GM21381 (cell line): ENCODE results near the gene RCVRN.

ENCODE experiments used
- ATAC-seq: cut with Tn5 transposase; IDR thresholded peaks from one replicate; pipeline ENCODE4 v1.9.1; 2021; ENCODE audit warnings: mild to moderate bottlenecking, moderate library complexity; ENCODE audit not compliant: unreplicated experiment

The RCVRN gene

GRCh38 chr17:9905078-9905415 lies at the start of gene RCVRN:
Gene RCVRN, minus strand, starts transcription at chr17:9905271. Its CDS starts 91 bp downstream, at chr17:9905180.
- ATAC-seq = no peak

- no peak for ATAC-seq
Observed at GRCh38 chr17:9953492-9953891, 48.4 kb upstream of the RCVRN start.

GRCh38 chr17:9951803-9952202 lies 46.7 kb upstream of the RCVRN start:
- no peak for ATAC-seq

- no peak for ATAC-seq
Observed at GRCh38 chr17:9948928-9949327, 43.9 kb upstream of the RCVRN start.

- no peak for ATAC-seq
Observed at GRCh38 chr17:9944704-9945103, 39.6 kb upstream of the RCVRN start.

GRCh38 chr17:9943343-9943742 lies 38.3 kb upstream of the RCVRN start:
- ATAC-seq = no peak

GRCh38 chr17:9942885-9943284 lies 37.8 kb upstream of the RCVRN start:
- ATAC-seq = no peak

GRCh38 chr17:9941305-9941704 lies 36.2 kb upstream of the RCVRN start:
- ATAC-seq = no peak

GRCh38 chr17:9940841-9941240 lies 35.8 kb upstream of the RCVRN start:
- ATAC-seq = no peak

GRCh38 chr17:9938764-9939163 lies 33.7 kb upstream of the RCVRN start:
- ATAC-seq = no peak

GRCh38 chr17:9937901-9938300 lies 32.8 kb upstream of the RCVRN start:
- no peak for ATAC-seq

GRCh38 chr17:9937241-9937761 lies 32.2 kb upstream of the RCVRN start:
- no peak for ATAC-seq

GRCh38 chr17:9936095-9936494 lies 31.0 kb upstream of the RCVRN start:
- no peak for ATAC-seq

- ATAC-seq = no peak
Observed at GRCh38 chr17:9935408-9935807, 30.3 kb upstream of the RCVRN start.

GRCh38 chr17:9934331-9934730 lies 29.3 kb upstream of the RCVRN start:
- ATAC-seq = no peak

- no peak for ATAC-seq
Observed at GRCh38 chr17:9932491-9932890, 27.4 kb upstream of the RCVRN start.

GRCh38 chr17:9931144-9931741 lies 26.2 kb upstream of the RCVRN start:
- ATAC-seq = no peak

- ATAC-seq = no peak
Observed at GRCh38 chr17:9929871-9930270, 24.8 kb upstream of the RCVRN start.

GRCh38 chr17:9928601-9929333 lies 23.7 kb upstream of the RCVRN start:
- no peak for ATAC-seq

- ATAC-seq = no peak
Observed at GRCh38 chr17:9926150-9926804, 21.2 kb upstream of the RCVRN start.

GRCh38 chr17:9925457-9925856 lies 20.4 kb upstream of the RCVRN start:
- ATAC-seq = no peak

GRCh38 chr17:9924735-9925191 lies 19.7 kb upstream of the RCVRN start:
- peak; percentile 64 for ATAC-seq
